Liver (tissue), 9 donors: ENCODE measurements around the gene FAXC. TPM values are rescaled to one million over a fixed set of nuclear protein-coding genes. Genes with fewer than 3 reads are reported as not detected.

Source experiments
- DNase-seq: peaks from one replicate; pipeline ENCODE4 v3.0.0-alpha.2; 2017; ENCODE audit warnings: low spot score
- H3K27ac ChIP-seq, 2 donors: one replicate each; pipeline ENCODE4 v1.7.0; 2013; ENCODE audit warnings: inconsistent platforms in 2 of 2, low read length in 2 of 2, control low read depth in 1 of 2, low read depth in 1 of 2, mild to moderate bottlenecking in 1 of 2
- H3K27me3 ChIP-seq, 4 donors: one replicate each; pipeline versions ENCODE4 v1.6.1 to v1.7.0; 2013; ENCODE audit warnings: low read length in 3 of 4, inconsistent platforms in 1 of 4, mild to moderate bottlenecking in 1 of 4, moderate library complexity in 1 of 4; ENCODE audit not compliant: control insufficient read depth in 4 of 4, insufficient read depth in 4 of 4
- H3K36me3 ChIP-seq, 4 donors: one replicate each; pipeline versions ENCODE4 v1.6.1 to v1.7.0; 2013; ENCODE audit warnings: low read length in 3 of 4, mild to moderate bottlenecking in 3 of 4, low read depth in 1 of 4, moderate library complexity in 1 of 4; ENCODE audit not compliant: control insufficient read depth in 4 of 4, insufficient read depth in 3 of 4
- H3K4me1 ChIP-seq, 4 donors: one replicate each; pipeline versions ENCODE4 v1.6.1 to v1.7.0; 2013; ENCODE audit warnings: low read length in 3 of 4, mild to moderate bottlenecking in 3 of 4, moderate library complexity in 1 of 4; ENCODE audit not compliant: control insufficient read depth in 4 of 4, insufficient read depth in 4 of 4
- H3K4me3 ChIP-seq, 3 donors: one replicate each; pipeline versions ENCODE4 v1.6.1 to v1.7.0; 2013; ENCODE audit warnings: low read length in 3 of 3, control low read depth in 1 of 3, low read depth in 1 of 3, mild to moderate bottlenecking in 1 of 3
- H3K9ac ChIP-seq, 2 donors: one replicate each; pipeline ENCODE4 v1.7.0; 2013; ENCODE audit warnings: low read length in 2 of 2, mild to moderate bottlenecking in 2 of 2, moderate library complexity in 2 of 2, control low read depth in 1 of 2, low read depth in 1 of 2
- H3K9me3 ChIP-seq, 4 donors: one replicate each; pipeline versions ENCODE4 v1.6.1 to v1.7.0; 2013; ENCODE audit warnings: low read length in 3 of 4; ENCODE audit not compliant: control insufficient read depth in 4 of 4
- EGR1 ChIP-seq, 2 donors: IDR thresholded peaks; 2 replicates each; pipeline ENCODE4 v1.6.1; 2016 to 2018; ENCODE audit warnings: antibody characterized with exemption in 2 of 2, low read depth in 2 of 2
- FOXA1 ChIP-seq: IDR thresholded peaks from 2 replicates; pipeline ENCODE4 v1.6.1; 2016; ENCODE audit warnings: antibody characterized with exemption
- GABPA ChIP-seq, 2 donors: IDR thresholded peaks in 1 of 2; conservative IDR thresholded peaks in 1 of 2; 2 replicates each; pipeline ENCODE4 v1.6.1; 2016; ENCODE audit warnings: antibody characterized with exemption in 2 of 2, mild to moderate bottlenecking in 1 of 2, moderate library complexity in 1 of 2
- HNF4A ChIP-seq, 2 donors: conservative IDR thresholded peaks; 2 replicates each; pipeline ENCODE4 v1.6.1; 2016; ENCODE audit warnings: antibody characterized with exemption in 2 of 2, mild to moderate bottlenecking in 2 of 2
- HNF4G ChIP-seq: IDR thresholded peaks from 2 replicates; pipeline ENCODE4 v1.6.1; 2016; ENCODE audit warnings: antibody characterized with exemption
- JUND ChIP-seq, 2 donors: IDR thresholded peaks; 2 replicates each; pipeline ENCODE4 v1.6.1; 2016; ENCODE audit warnings: antibody characterized with exemption in 2 of 2
- NR2F2 ChIP-seq: IDR thresholded peaks from 2 replicates; pipeline ENCODE4 v1.6.1; 2016; ENCODE audit warnings: antibody characterized with exemption
- RAD21 ChIP-seq, 2 donors: IDR thresholded peaks; 2 replicates each; pipeline ENCODE4 v1.6.1; 2016; ENCODE audit warnings: antibody characterized with exemption in 2 of 2, mild to moderate bottlenecking in 2 of 2
- RXRA ChIP-seq, 2 donors: IDR thresholded peaks; 2 replicates each; pipeline ENCODE4 v1.6.1; 2017 to 2018; ENCODE audit warnings: antibody characterized with exemption in 2 of 2, mild to moderate bottlenecking in 1 of 2
- SP1 ChIP-seq: IDR thresholded peaks from 2 replicates; pipeline ENCODE4 v1.6.1; 2018; ENCODE audit warnings: antibody characterized with exemption, mild to moderate bottlenecking
- TAF1 ChIP-seq: conservative IDR thresholded peaks from 2 replicates; pipeline ENCODE4 v1.6.1; 2016; ENCODE audit warnings: antibody characterized with exemption, mild to moderate bottlenecking
- YY1 ChIP-seq: IDR thresholded peaks from 2 replicates; pipeline ENCODE4 v1.6.1; 2016; ENCODE audit warnings: antibody characterized with exemption, mild to moderate bottlenecking
- WGBS: extraction: QIAGEN DNeasy Blood & Tissue Kit; methylation state at CpG from one replicate; pipeline ENCODE4 v1.1.7; 2013; 5-methylcytosine and 5-hydroxymethylcytosine counted together
- polyA plus RNA-seq, 2 donors: library from polyadenylated mRNA; stranded (reverse) in 1 of 2; unstranded in 1 of 2; fragments of 200-250 nt in 1 of 2; fragments of >200 nt in 1 of 2; fragmentation: Nextera tagmentation in 1 of 2; extraction: Ambion mirVana in 1 of 2; gene quantifications; one replicate each; pipeline versions ENCODE4 v1.2.1 to v1.2.3, GENCODE V29; 2013 to 2015
- total RNA-seq, 2 donors: library from RNA; depleted of rRNA; stranded (reverse); fragments of >200 nt; gene quantifications; one replicate each; pipeline ENCODE4 v1.2.3, GENCODE V29; 2014
- TF ChIP-seq, protein P1 (sequence below): fragments of 150-350 bp; IDR thresholded peaks from 2 replicates; pipeline ENCODE4 v1.5.1; 2017; ENCODE audit warnings: improper control_type of control experiment, low read depth, low read length; ENCODE audit not compliant: missing input control
- TF ChIP-seq, protein P2 (sequence below): IDR thresholded peaks from 2 replicates; pipeline ENCODE4 v1.6.1; 2016; ENCODE audit warnings: antibody characterized with exemption
- TF ChIP-seq, protein P3 (sequence below): IDR thresholded peaks from 2 replicates; pipeline ENCODE4 v1.6.1; 2016; ENCODE audit warnings: antibody characterized with exemption
- donor health status: healthy.
- donor health status: healthy.
- donor health status: healthy.
- donor health status: healthy.
- donor health status: healthy.

Gene FAXC
- total and polyA plus RNA-seq, 4 donors = under 0.01 to 0.14 TPM; not detected in 2

DNA sequence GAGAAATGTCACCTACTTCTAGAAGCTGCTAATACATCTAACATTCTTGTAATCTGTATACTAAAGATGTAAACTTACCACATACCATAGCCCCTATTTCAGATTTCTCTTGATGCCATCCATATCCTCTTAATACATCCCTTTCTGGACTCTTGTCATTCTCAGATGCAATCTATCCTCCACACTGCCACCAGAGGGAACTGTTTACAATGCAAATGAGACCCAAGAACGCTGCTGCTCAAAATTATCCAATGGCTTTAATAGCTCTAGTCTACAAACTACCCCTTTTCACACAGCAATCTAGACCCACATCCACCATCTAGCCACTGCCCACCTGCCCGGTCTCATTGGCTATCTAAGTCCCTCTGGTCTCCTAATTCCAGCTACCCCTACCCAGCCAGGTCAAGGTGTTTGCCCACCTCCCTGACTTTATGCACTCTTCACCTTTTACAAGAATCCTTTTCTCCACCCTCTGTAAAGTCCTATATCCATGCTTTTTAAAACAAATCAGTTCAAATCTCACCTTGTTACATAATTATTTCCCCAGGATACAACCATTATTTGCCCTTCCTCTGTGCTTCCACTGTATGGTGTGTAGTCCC, 14.8 kb downstream of the FAXC start:
- Histone ChIP-seq H3K9ac (no peak overlapping the region), H3K27ac (no peak overlapping the region), H3K27me3 (peaks cover 0 to 3% (median 0%) of the 10 kb centered on the region in 4 donors), H3K4me1 (no peaks in the 10 kb centered on the region), H3K36me3 (no peaks in the 10 kb centered on the region), H3K4me3 (no peak overlapping the region), H3K9me3 (no peaks in the 10 kb centered on the region)
- no peak for DNase-seq
- TF ChIP-seq NR2F2 (no peak), YY1 (no peak), RAD21 (IDR thresholded peaks at IDR 0.05) (peak; percentile 80 to 86)
- TF ChIP-seq, protein P1, sequence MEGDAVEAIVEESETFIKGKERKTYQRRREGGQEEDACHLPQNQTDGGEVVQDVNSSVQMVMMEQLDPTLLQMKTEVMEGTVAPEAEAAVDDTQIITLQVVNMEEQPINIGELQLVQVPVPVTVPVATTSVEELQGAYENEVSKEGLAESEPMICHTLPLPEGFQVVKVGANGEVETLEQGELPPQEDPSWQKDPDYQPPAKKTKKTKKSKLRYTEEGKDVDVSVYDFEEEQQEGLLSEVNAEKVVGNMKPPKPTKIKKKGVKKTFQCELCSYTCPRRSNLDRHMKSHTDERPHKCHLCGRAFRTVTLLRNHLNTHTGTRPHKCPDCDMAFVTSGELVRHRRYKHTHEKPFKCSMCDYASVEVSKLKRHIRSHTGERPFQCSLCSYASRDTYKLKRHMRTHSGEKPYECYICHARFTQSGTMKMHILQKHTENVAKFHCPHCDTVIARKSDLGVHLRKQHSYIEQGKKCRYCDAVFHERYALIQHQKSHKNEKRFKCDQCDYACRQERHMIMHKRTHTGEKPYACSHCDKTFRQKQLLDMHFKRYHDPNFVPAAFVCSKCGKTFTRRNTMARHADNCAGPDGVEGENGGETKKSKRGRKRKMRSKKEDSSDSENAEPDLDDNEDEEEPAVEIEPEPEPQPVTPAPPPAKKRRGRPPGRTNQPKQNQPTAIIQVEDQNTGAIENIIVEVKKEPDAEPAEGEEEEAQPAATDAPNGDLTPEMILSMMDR = peak; percentile 52
- WGBS = 27% methylated on average over 2 of the region's 2 CpGs

DNA sequence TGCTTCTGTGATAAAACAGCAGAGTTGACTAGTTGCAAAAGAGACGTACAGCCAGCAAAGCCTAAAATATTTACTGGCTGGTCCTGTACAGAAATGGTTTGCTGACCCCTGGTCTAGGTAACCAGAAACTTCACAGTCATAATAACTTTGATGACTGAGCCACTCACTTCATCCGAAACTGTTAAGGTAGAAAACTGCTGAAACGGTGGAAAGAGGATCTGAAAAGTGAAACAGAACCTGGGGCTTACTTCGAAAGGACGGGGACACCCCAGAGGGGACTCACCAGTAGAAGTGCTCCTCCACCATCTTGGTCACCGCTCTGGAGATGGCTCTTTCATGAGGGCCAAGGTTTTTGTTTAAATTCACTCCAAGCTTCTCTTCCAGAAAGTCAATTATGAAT, 16.4 kb downstream of the FAXC start:
- Histone ChIP-seq H3K9ac (no peak overlapping the region), H3K36me3 (no peaks in the 10 kb centered on the region), H3K9me3 (no peaks in the 10 kb centered on the region), H3K4me1 (no peaks in the 10 kb centered on the region), H3K4me3 (no peak overlapping the region), H3K27ac (no peak overlapping the region), H3K27me3 (no peaks in the 10 kb centered on the region)
- 85% methylated on average over 6 of the region's 6 CpGs for WGBS
- no peak for TF ChIP-seq SP1
- no peak for TF ChIP-seq JUND (IDR thresholded peaks at IDR 0.05)
- no peak for TF ChIP-seq YY1
- TF ChIP-seq HNF4A (conservative IDR thresholded peaks at IDR 0.05) = no peak
- no peak for TF ChIP-seq NR2F2
- TF ChIP-seq, protein P2, sequence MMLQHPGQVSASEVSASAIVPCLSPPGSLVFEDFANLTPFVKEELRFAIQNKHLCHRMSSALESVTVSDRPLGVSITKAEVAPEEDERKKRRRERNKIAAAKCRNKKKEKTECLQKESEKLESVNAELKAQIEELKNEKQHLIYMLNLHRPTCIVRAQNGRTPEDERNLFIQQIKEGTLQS = no peak
- TF ChIP-seq HNF4G = no peak
- TF ChIP-seq, protein P3, sequence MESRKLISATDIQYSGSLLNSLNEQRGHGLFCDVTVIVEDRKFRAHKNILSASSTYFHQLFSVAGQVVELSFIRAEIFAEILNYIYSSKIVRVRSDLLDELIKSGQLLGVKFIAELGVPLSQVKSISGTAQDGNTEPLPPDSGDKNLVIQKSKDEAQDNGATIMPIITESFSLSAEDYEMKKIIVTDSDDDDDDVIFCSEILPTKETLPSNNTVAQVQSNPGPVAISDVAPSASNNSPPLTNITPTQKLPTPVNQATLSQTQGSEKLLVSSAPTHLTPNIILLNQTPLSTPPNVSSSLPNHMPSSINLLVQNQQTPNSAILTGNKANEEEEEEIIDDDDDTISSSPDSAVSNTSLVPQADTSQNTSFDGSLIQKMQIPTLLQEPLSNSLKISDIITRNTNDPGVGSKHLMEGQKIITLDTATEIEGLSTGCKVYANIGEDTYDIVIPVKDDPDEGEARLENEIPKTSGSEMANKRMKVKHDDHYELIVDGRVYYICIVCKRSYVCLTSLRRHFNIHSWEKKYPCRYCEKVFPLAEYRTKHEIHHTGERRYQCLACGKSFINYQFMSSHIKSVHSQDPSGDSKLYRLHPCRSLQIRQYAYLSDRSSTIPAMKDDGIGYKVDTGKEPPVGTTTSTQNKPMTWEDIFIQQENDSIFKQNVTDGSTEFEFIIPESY = no peak
- no peak for TF ChIP-seq GABPA (IDR thresholded peaks at IDR 0.05 in 1 of 2, conservative IDR thresholded peaks at IDR 0.05 in 1 of 2)
- TF ChIP-seq, protein P1 = no peak
- no peak for TF ChIP-seq TAF1
- no peak for TF ChIP-seq RAD21 (IDR thresholded peaks at IDR 0.05)
- TF ChIP-seq FOXA1 = no peak
- TF ChIP-seq RXRA (IDR thresholded peaks at IDR 0.05) = no peak
- no peak for TF ChIP-seq EGR1 (IDR thresholded peaks at IDR 0.05; ENCODE audit: low read depth in 2 of 2)
- DNase-seq = no peak
